ENCODE measurements around the gene GGNBP2.

GRCh38 chr17:36600465-36600864 is 55.7 kb downstream of the GGNBP2 start:
- TF ChIP-seq, protein P1, sequence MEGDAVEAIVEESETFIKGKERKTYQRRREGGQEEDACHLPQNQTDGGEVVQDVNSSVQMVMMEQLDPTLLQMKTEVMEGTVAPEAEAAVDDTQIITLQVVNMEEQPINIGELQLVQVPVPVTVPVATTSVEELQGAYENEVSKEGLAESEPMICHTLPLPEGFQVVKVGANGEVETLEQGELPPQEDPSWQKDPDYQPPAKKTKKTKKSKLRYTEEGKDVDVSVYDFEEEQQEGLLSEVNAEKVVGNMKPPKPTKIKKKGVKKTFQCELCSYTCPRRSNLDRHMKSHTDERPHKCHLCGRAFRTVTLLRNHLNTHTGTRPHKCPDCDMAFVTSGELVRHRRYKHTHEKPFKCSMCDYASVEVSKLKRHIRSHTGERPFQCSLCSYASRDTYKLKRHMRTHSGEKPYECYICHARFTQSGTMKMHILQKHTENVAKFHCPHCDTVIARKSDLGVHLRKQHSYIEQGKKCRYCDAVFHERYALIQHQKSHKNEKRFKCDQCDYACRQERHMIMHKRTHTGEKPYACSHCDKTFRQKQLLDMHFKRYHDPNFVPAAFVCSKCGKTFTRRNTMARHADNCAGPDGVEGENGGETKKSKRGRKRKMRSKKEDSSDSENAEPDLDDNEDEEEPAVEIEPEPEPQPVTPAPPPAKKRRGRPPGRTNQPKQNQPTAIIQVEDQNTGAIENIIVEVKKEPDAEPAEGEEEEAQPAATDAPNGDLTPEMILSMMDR (IDR thresholded peaks at IDR 0.05) = no peak
- TF ChIP-seq POLR2A (IDR thresholded peaks at IDR 0.05) = no peak

Measured in body of pancreas (tissue), 4 donors.